PC-3 (cell line): ENCODE measurements around the gene GDF7. TPM values are rescaled to one million over a fixed set of nuclear protein-coding genes. Genes with fewer than 3 reads are reported as not detected.

Experiments
- ATAC-seq: fragments of 200-7000 bp; cut with Tn5 transposase; 2 replicates; pipeline ENCODE4 v1.9.1; 2020; ENCODE audit warnings: mild to moderate bottlenecking, moderate library complexity
- BruUV-seq: library from RNA; stranded (reverse); fragments of 400-500 nt; replicated peaks from 2 replicates; lab custom pipeline; 2021; lab: Mats Ljungman, UMichigan
- CTCF ChIA-PET: fragments of 300-600 bp; sonication (Branson Sonifier 250); formaldehyde crosslinking; loops from one replicate; lab custom pipeline; 2022; ENCODE audit warnings: antibody characterized with exemption; lab: Charles Lee
- POLR2A ChIA-PET: fragments of 300-600 bp; sonication (Branson Sonifier 250); formaldehyde crosslinking; loops from one replicate; lab custom pipeline; 2022; ENCODE audit warnings: antibody characterized with exemption; ENCODE audit not compliant: unreplicated experiment; lab: Charles Lee
- DNase-seq: peaks from one replicate; pipeline ENCODE4 v3.0.0-alpha.2; 2015
- H2AFZ ChIP-seq: fragments of 300-600 bp; sonication (generic); 2 replicates; pipeline ENCODE4 v1.6.0; 2016; ENCODE audit warnings: antibody characterized with exemption, low read length
- H3F3A ChIP-seq: fragments of 300-600 bp; sonication (generic); one replicate; pipeline ENCODE4 v1.6.0; 2017; ENCODE audit warnings: antibody characterized with exemption, low read length, control low read depth, mild to moderate bottlenecking; ENCODE audit not compliant: unreplicated experiment
- H3K27ac ChIP-seq: fragments of 300-600 bp; sonication (generic); 2 replicates; pipeline ENCODE4 v1.5.1; 2016; ENCODE audit warnings: mild to moderate bottlenecking, low read length
- H3K27me3 ChIP-seq: fragments of 300-600 bp; sonication (generic); 2 replicates; pipeline ENCODE4 v1.6.1; 2016; ENCODE audit warnings: low read length, mixed read lengths
- H3K36me3 ChIP-seq: fragments of 300-600 bp; sonication (generic); 2 replicates; pipeline ENCODE4 v1.6.1; 2016; ENCODE audit warnings: low read depth, mixed run types, low read length, mixed read lengths
- H3K4me1 ChIP-seq: fragments of 300-600 bp; sonication (generic); 2 replicates; pipeline ENCODE4 v1.5.1; 2016; ENCODE audit warnings: low read length; ENCODE audit not compliant: insufficient read depth
- H3K4me2 ChIP-seq: fragments of 300-600 bp; sonication (generic); 2 replicates; pipeline ENCODE4 v1.6.0; 2016; ENCODE audit warnings: low read length
- H3K4me3 ChIP-seq: fragments of 300-600 bp; sonication (generic); 2 replicates; pipeline ENCODE4 v1.5.1; 2016; ENCODE audit warnings: mild to moderate bottlenecking, low read length, mixed read lengths
- H3K79me2 ChIP-seq: fragments of 300-600 bp; sonication (generic); 2 replicates; pipeline ENCODE4 v1.6.1; 2017; ENCODE audit warnings: low read length, mixed read lengths
- H3K9ac ChIP-seq: fragments of 300-600 bp; sonication (generic); 2 replicates; pipeline ENCODE4 v1.6.0; 2016; ENCODE audit warnings: mild to moderate bottlenecking, low read length
- H3K9me2 ChIP-seq: fragments of 300-600 bp; sonication (generic); replicated peaks from 2 replicates; pipeline ENCODE4 v1.6.1; 2016; ENCODE audit warnings: mixed run types, low read length, mixed read lengths
- H3K9me3 ChIP-seq: fragments of 300-600 bp; sonication (generic); 2 replicates; pipeline ENCODE4 v1.6.1; 2016; ENCODE audit warnings: low read length, mixed read lengths
- H4K20me1 ChIP-seq: fragments of 300-600 bp; sonication (generic); 2 replicates; pipeline ENCODE4 v1.6.1; 2016; ENCODE audit warnings: low read length, mixed read lengths
- CTCF ChIP-seq: fragments of 300-600 bp; sonication (generic); conservative IDR thresholded peaks from 2 replicates; pipeline ENCODE4 v1.5.1; 2017; ENCODE audit warnings: antibody characterized with exemption, low read depth, mild to moderate bottlenecking, low read length
- EZH2 ChIP-seq: fragments of 300-600 bp; sonication (generic); IDR thresholded peaks from one replicate; pipeline ENCODE4 v1.6.1; 2017; ENCODE audit warnings: antibody characterized with exemption, mild to moderate bottlenecking, low read length; ENCODE audit not compliant: unreplicated experiment
- EZH2phosphoT487 ChIP-seq: fragments of 300-600 bp; sonication (generic); IDR thresholded peaks from 2 replicates; pipeline ENCODE4 v1.6.1; 2018; ENCODE audit warnings: mild to moderate bottlenecking, antibody characterized with exemption, low read length, borderline replicate concordance
- intact Hi-C: fragments of 100-400 bp; cut with micrococcal nuclease; formaldehyde crosslinking; loops from 2 replicates; pipeline ENCODE4 v1.9.0; 2023
- total RNA-seq: library from RNA; depleted of rRNA; stranded (reverse); fragments of >200 nt; gene quantifications from 2 replicates; pipeline ENCODE4 v1.2.3, GENCODE V29; 2014

GDF7 gene
- total RNA-seq, 1 experiment from 2014 or later: 0.04 TPM

- Histone ChIP-seq H3F3A (no peaks in the 10 kb centered on the region), H4K20me1 (no peaks in the 10 kb centered on the region), H3K27me3 (no peaks in the 10 kb centered on the region), H3K4me2 (no peak overlapping the region), H3K27ac (no peak overlapping the region), H3K9ac (no peak overlapping the region), H3K36me3 (no peaks in the 10 kb centered on the region), H3K79me2 (no peaks in the 10 kb centered on the region), H3K9me2 (no peaks in the 10 kb centered on the region), H2AFZ (no peak overlapping the region), H3K9me3 (no peaks in the 10 kb centered on the region), H3K4me3 (no peak overlapping the region), H3K4me1 (peaks cover 10% of the 10 kb centered on the region)
- DNase-seq: no peak
- ATAC-seq: no peak
- TF ChIP-seq EZH2phosphoT487: no peak
- TF ChIP-seq CTCF: no peak
- no peak for TF ChIP-seq EZH2
- ChIA-PET POLR2A (no interaction called here), CTCF (no interaction called here)
- BruUV-seq: no TSS peak
- intact Hi-C loops: no loop called here
Measured at GRCh38 chr2:20629581-20630171, 37.3 kb upstream of the GDF7 start.

GRCh38 chr2:20630967-20631366 is 36.0 kb upstream of the GDF7 start:
- Histone ChIP-seq H3K4me3 (no peak overlapping the region), H3K36me3 (no peaks in the 10 kb centered on the region), H2AFZ (no peak overlapping the region), H3K9ac (no peak overlapping the region), H3K9me3 (no peaks in the 10 kb centered on the region), H3K9me2 (no peaks in the 10 kb centered on the region), H3K4me2 (no peak overlapping the region), H3K79me2 (no peaks in the 10 kb centered on the region), H3K4me1 (peaks cover 19% of the 10 kb centered on the region), H3K27me3 (no peaks in the 10 kb centered on the region), H3K27ac (no peak overlapping the region), H4K20me1 (no peaks in the 10 kb centered on the region), H3F3A (no peaks in the 10 kb centered on the region)
- ATAC-seq: no peak
- ChIA-PET CTCF (no interaction called here), POLR2A (no interaction called here)
- no peak for DNase-seq
- no peak for TF ChIP-seq EZH2phosphoT487
- no peak for TF ChIP-seq EZH2
- TF ChIP-seq CTCF: no peak
- intact Hi-C loops: no loop called here
- BruUV-seq: no TSS peak

GRCh38 chr2:20631617-20632307 is 35.2 kb upstream of the GDF7 start:
- intact Hi-C loops: no loop called here
- Histone ChIP-seq H3F3A (no peaks in the 10 kb centered on the region), H3K79me2 (no peaks in the 10 kb centered on the region), H3K9me2 (no peaks in the 10 kb centered on the region), H3K9me3 (no peaks in the 10 kb centered on the region), H3K4me3 (no peak overlapping the region), H3K36me3 (no peaks in the 10 kb centered on the region), H3K4me2 (no peak overlapping the region), H3K27me3 (no peaks in the 10 kb centered on the region), H4K20me1 (no peaks in the 10 kb centered on the region), H3K9ac (no peak overlapping the region), H3K4me1 (peaks cover 19% of the 10 kb centered on the region), H3K27ac (no peak overlapping the region), H2AFZ (no peak overlapping the region)
- DNase-seq (no peak), ATAC-seq (no peak)
- POLR2A ChIA-PET: no interaction called here
- TF ChIP-seq EZH2phosphoT487 (no peak), CTCF (no peak), EZH2 (no peak)
- CTCF ChIA-PET: no interaction called here
- BruUV-seq: no TSS peak
